H1 (cell line): Measurements from ENCODE around the gene IFITM2. TPM values are rescaled to one million over a fixed set of nuclear protein-coding genes. Genes with fewer than 3 reads are reported as not detected.

Experiments used
- CEBPB ChIP-seq: IDR thresholded peaks from 2 replicates; pipeline ENCODE4 v1.6.1; 2012; ENCODE audit warnings: low read depth, low read length
- EP300 ChIP-seq, 2 experiments: IDR thresholded peaks; 1 replicate in 1 of 2; 2 replicates in 1 of 2; pipeline ENCODE4 v1.6.1; 2011 to 2012; ENCODE audit warnings: low read depth in 2 of 2, low read length in 2 of 2, mild to moderate bottlenecking in 2 of 2, borderline replicate concordance in 1 of 2, inconsistent platforms in 1 of 2, moderate library complexity in 1 of 2
- EZH2 ChIP-seq: fragments of 200-600 bp; sonication (generic); IDR thresholded peaks from 2 replicates; pipeline ENCODE4 v1.7.1; 2012; ENCODE audit warnings: low read depth, mild to moderate bottlenecking, moderate library complexity, low read length, inconsistent platforms; ENCODE audit not compliant: severe bottlenecking
- HDAC6 ChIP-seq: IDR thresholded peaks from one replicate; pipeline ENCODE4 v1.7.1; 2012; ENCODE audit warnings: low read depth, mild to moderate bottlenecking, inconsistent platforms, low read length, moderate library complexity
- POU5F1 ChIP-seq: IDR thresholded peaks from 2 replicates; pipeline ENCODE4 v1.6.1; 2011; ENCODE audit warnings: low read depth, mild to moderate bottlenecking, low read length, moderate library complexity
- SIX5 ChIP-seq: IDR thresholded peaks from 2 replicates; pipeline ENCODE4 v1.6.1; 2011; ENCODE audit warnings: mild to moderate bottlenecking, low read depth, low read length
- SP4 ChIP-seq: IDR thresholded peaks from 2 replicates; pipeline ENCODE4 v1.6.1; 2012; ENCODE audit warnings: low read length, inconsistent platforms
- polyA plus RNA-seq, 7 experiments: library from polyadenylated mRNA; depleted of rRNA in 3 of 7; stranded (reverse) in 5 of 7; unstranded in 2 of 7; fragments of >200 nt in 5 of 7; fragments of 200-250 nt in 2 of 7; gene quantifications; 1 replicate in 5 of 7; 2 replicates in 1 of 7; 4 replicates in 1 of 7; pipeline versions ENCODE4 v1.2.1 to v1.2.3, GENCODE V29; 2011 to 2013; ENCODE audit warnings: missing spikeins in 2 of 7, mixed read lengths in 2 of 7
- total RNA-seq: library from RNA; stranded (reverse); fragmentation: NEBNext Ultra II Directional; extraction: Animal tissue kit (Norgen Biotek cat#: 25700); gene quantifications from 2 replicates; pipeline ENCODE4 v1.2.1, GENCODE V29; 2021

Gene IFITM2
- total and polyA plus RNA-seq, 2 of the 8 experiments (the other 6 are each of a cell fraction or from before 2014, with no cell fraction given) = 399 to 764 TPM

DNA sequence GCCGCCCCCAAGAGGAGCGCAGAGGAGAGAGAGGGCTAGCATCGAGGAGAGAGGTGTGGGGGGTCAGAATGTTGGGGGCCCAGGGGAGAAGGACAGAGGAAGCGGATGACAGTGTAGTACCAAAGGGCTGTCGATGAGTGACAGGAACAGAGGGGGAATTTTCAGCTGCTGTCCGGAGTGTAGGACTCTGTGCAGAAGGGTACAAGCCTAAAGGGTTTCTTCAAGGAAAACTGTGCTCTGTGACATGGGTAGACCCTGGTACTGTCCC, 34.8 kb upstream of the IFITM2 start (continued):
- TF ChIP-seq HDAC6 (no peak), SP4 (no peak), EZH2 (no peak), SIX5 (no peak), EP300 (IDR thresholded peaks at IDR 0.05; ENCODE audit: borderline replicate concordance in 1 of 2, low read depth in 2 of 2, low read length in 2 of 2) (no peak), POU5F1 (no peak), CEBPB (no peak)
- TF ChIP-seq, all 59 proteins: peak for 0
